Esophagus squamous epithelium (tissue), 5 donors: ENCODE data around the gene GMEB2. TPM values are rescaled to one million over a fixed set of nuclear protein-coding genes. Genes with fewer than 3 reads are reported as not detected.
"Not testable (repeated sequence)": the region's sequence is repeated elsewhere in the genome, so short reads cannot be mapped to it uniquely, and the experiment has no call there.

ENCODE experiments used
- DNase-seq: peaks from one replicate; lab custom pipeline; 2025; lab: John Stamatoyannopoulos, UW
- H3K27ac ChIP-seq, 4 donors: fragments of 200-600 bp; sonication (generic); one replicate each; pipeline ENCODE4 v1.5.1; 2016 to 2019; ENCODE audit warnings: mild to moderate bottlenecking in 1 of 4
- H3K27me3 ChIP-seq, 4 donors: fragments of 200-600 bp; sonication (generic); 1 replicate in 3 of 4; 2 replicates in 1 of 4; pipeline versions ENCODE4 v1.5.1 to v1.6.0; 2017 to 2021; ENCODE audit warnings: antibody characterized with exemption in 1 of 4
- H3K36me3 ChIP-seq, 3 donors: fragments of 200-600 bp; sonication (generic); one replicate each; pipeline ENCODE4 v1.5.1; 2016 to 2019
- H3K4me1 ChIP-seq, 3 donors: fragments of 200-600 bp; sonication (generic); one replicate each; pipeline ENCODE4 v1.5.1; 2017 to 2019
- H3K4me3 ChIP-seq, 4 donors: fragments of 200-600 bp; sonication (generic); 1 replicate in 3 of 4; 2 replicates in 1 of 4; pipeline ENCODE4 v1.5.1; 2016 to 2019; ENCODE audit warnings: mild to moderate bottlenecking in 2 of 4, moderate library complexity in 1 of 4
- H3K9me3 ChIP-seq, 3 donors: fragments of 200-600 bp; sonication (generic); one replicate each; pipeline ENCODE4 v1.5.1; 2016 to 2019
- CTCF ChIP-seq, 6 experiments: fragments of 450-650 bp in 4 of 6; fragments of 200-600 bp in 2 of 6; sonication (generic) in 2 of 6; IDR thresholded peaks; one replicate each; pipeline ENCODE4 v1.5.1; 2016 to 2019; ENCODE audit warnings: antibody characterized with exemption in 6 of 6, mild to moderate bottlenecking in 4 of 6, moderate library complexity in 4 of 6
- POLR2A ChIP-seq, 4 donors: fragments of 450-650 bp; IDR thresholded peaks; one replicate each; pipeline ENCODE4 v1.6.1; 2017; ENCODE audit warnings: antibody characterized with exemption in 4 of 4, mild to moderate bottlenecking in 4 of 4, moderate library complexity in 3 of 4
- WGBS, 2 donors: methylation state at CpG; one replicate each; pipeline ENCODE4 v1.1.5; 2018; 5-methylcytosine and 5-hydroxymethylcytosine counted together
- intact Hi-C: fragments of 100-400 bp; cut with DNase I; formaldehyde crosslinking; loops from one replicate; pipeline ENCODE4 v1.15.0; 2022
- total RNA-seq, 4 donors: library from RNA; depleted of rRNA; stranded (reverse); fragments of >200 nt; gene quantifications; one replicate each; pipeline ENCODE4 v1.1.0, GENCODE V29; 2016
- donor health status: DM: yes; HTN: yes; CAD: no.

GMEB2 gene
- total RNA-seq, 4 donors from 2014 or later = 7.2 to 12.0 (median 11.0) TPM

- peaks cover 0 to 31% (median 0%) of the 10 kb centered on the region in 3 donors for H3K36me3 ChIP-seq
- H3K9me3 ChIP-seq = no peaks in the 10 kb centered on the region
- H3K27me3 ChIP-seq = no peaks in the 10 kb centered on the region
- no peak for DNase-seq
- H3K4me3 ChIP-seq = no peak overlapping the region
- WGBS, 2 donors = 82 to 86% methylated on average over 7 to 11 of the region's 17 CpGs
- intact Hi-C loops = no loop called here
- peaks cover 0 to 5% (median 0%) of the 10 kb centered on the region in 3 donors for H3K4me1 ChIP-seq
- no peak for TF ChIP-seq CTCF (IDR thresholded peaks at IDR 0.05)
- no peak for TF ChIP-seq POLR2A (IDR thresholded peaks at IDR 0.05)
- no peak overlapping the region for H3K27ac ChIP-seq
Measured at GRCh38 chr20:63610581-63611435, 16.1 kb downstream of the GMEB2 start.

- H3K4me3 ChIP-seq = no peak overlapping the region
- H3K36me3 ChIP-seq = peaks cover 13 to 45% (median 13%) of the 10 kb centered on the region in 3 donors
- H3K27me3 ChIP-seq = no peaks in the 10 kb centered on the region
- intact Hi-C loops = no loop called here
- no peak overlapping the region for H3K27ac ChIP-seq
- WGBS, 2 donors = 88 to 89% methylated on average over 9 of the region's 9 CpGs
- TF ChIP-seq CTCF (IDR thresholded peaks at IDR 0.05) (no peak), POLR2A (IDR thresholded peaks at IDR 0.05) (no peak)
- H3K9me3 ChIP-seq = no peaks in the 10 kb centered on the region
- no peak for DNase-seq
- H3K4me1 ChIP-seq = no peaks in the 10 kb centered on the region
Measured at GRCh38 chr20:63606686-63607085, 20.2 kb downstream of the GMEB2 start.

GRCh38 chr20:63602321-63602720, 24.6 kb downstream of the GMEB2 start:
- intact Hi-C loops = no loop called here
- no peak overlapping the region for H3K27ac ChIP-seq
- H3K4me1 ChIP-seq = no peaks in the 10 kb centered on the region
- peaks cover 13 to 78% (median 19%) of the 10 kb centered on the region in 3 donors for H3K36me3 ChIP-seq
- H3K9me3 ChIP-seq = no peaks in the 10 kb centered on the region
- no peaks in the 10 kb centered on the region for H3K27me3 ChIP-seq
- no peak for DNase-seq
- H3K4me3 ChIP-seq = no peak overlapping the region
- 80 to 82% methylated on average over 3 of the region's 3 CpGs for WGBS, 2 donors
- TF ChIP-seq CTCF (IDR thresholded peaks at IDR 0.05) (no peak), POLR2A (IDR thresholded peaks at IDR 0.05) (no peak)

GRCh38 chr20:63601679-63602078, 25.2 kb downstream of the GMEB2 start:
- H3K4me3 ChIP-seq, intact Hi-C loops, H3K27ac ChIP-seq, DNase-seq, H3K27me3 ChIP-seq, H3K4me1 ChIP-seq, H3K9me3 ChIP-seq: not testable (repeated sequence)
- peaks cover 13 to 83% (median 19%) of the 10 kb centered on the region in 3 donors for H3K36me3 ChIP-seq
- 57 to 70% methylated on average over 2 to 6 of the region's 8 CpGs for WGBS, 2 donors

- TF ChIP-seq CTCF (IDR thresholded peaks at IDR 0.05) = no peak
- no peak for TF ChIP-seq POLR2A (IDR thresholded peaks at IDR 0.05)
- intact Hi-C loops = no loop called here
- Histone ChIP-seq H3K4me1 (peaks cover 0 to under 1% (median 0%) of the 10 kb centered on the region in 3 donors), H3K9me3 (no peaks in the 10 kb centered on the region), H3K36me3 (peaks cover 12 to 98% (median 28%) of the 10 kb centered on the region in 3 donors), H3K27ac (no peak overlapping the region), H3K4me3 (no peak overlapping the region), H3K27me3 (no peaks in the 10 kb centered on the region)
- DNase-seq = no peak
- WGBS, 2 donors = 91 to 92% methylated on average over 27 of the region's 27 CpGs
Measured at GRCh38 chr20:63599396-63600050, 27.4 kb downstream of the GMEB2 start.
